Measurements from ENCODE around the gene MRPL28.
"Not testable (repeated sequence)": the region's sequence is repeated elsewhere in the genome, so short reads cannot be mapped to it uniquely, and the experiment has no call there.

Gene MRPL28

GRCh38 chr16:341095-341973 is 29.0 kb downstream of the MRPL28 start:
- DNase-seq = not testable (repeated sequence)

- no peak for DNase-seq
These were observed 29.8 kb downstream of the MRPL28 start for GRCh38 chr16:340370-341091.

GRCh38 chr16:339680-340079 is 30.7 kb downstream of the MRPL28 start:
- no peak for DNase-seq

- no peak for DNase-seq
These were observed 32.3 kb downstream of the MRPL28 start for GRCh38 chr16:337975-338575.

- DNase-seq = no peak
These were observed 32.9 kb downstream of the MRPL28 start for GRCh38 chr16:337437-337836.

GRCh38 chr16:336269-336668 is 34.1 kb downstream of the MRPL28 start:
- DNase-seq = no peak

- not testable (repeated sequence) for DNase-seq
These were observed 35.3 kb downstream of the MRPL28 start for GRCh38 chr16:334861-335632.

- DNase-seq = not testable (repeated sequence)
These were observed 36.0 kb downstream of the MRPL28 start for GRCh38 chr16:334164-334832.

GRCh38 chr16:333406-334094 is 36.8 kb downstream of the MRPL28 start:
- no peak for DNase-seq

DNA sequence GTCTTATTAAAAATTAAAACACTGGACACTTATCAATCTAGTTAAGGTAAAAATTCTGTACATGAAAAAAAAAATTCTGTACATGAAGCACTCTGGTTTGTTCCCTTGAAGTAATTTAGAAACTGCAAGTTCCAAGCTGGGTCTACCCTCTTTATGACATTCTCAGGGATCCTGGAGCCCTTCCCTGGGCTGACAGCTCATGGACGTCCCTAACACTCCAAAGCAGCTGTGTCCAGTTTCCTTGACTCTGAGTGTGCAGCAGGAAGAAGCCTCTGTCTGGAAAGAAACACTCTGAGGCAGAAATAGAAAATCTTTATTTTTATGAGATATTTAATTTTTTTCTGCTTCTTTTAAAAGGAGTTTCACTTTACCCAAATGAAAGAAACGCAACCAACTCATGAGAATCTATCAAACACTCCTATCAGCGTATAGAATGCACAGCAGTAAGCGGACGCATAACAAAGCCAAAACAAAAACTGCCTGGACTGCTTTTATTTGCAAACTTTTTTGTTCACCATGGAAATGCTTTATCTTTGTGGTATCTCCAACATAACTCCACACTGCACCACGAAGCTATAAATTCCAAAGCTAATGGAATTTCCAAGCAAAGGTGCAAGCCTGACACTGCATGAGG is 39.0 kb downstream of the MRPL28 start:
- not testable (repeated sequence) for DNase-seq

DNA sequence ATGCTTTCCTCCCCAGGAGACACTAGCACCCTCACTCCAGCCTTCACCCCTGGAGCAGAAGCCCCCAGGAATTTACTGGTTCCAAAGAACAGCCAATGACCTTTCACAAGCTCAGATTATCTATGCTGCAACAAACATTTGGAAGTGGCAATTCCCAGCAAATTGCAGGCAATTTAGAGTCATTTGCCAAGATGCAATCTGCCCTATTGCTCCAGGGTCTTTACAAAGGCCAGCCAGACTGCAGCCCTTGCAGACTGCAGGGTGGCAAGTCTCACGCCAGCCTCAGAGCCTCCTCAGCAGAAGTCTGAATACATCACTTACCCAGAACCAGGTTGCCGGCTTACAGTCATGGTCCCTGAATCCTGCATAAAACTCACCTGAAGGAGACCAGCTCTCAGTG is 39.6 kb downstream of the MRPL28 start:
- DNase-seq = no peak

GRCh38 chr16:325375-326145 is 44.8 kb downstream of the MRPL28 start:
- DNase-seq = no peak

- DNase-seq = no peak
These were observed 45.6 kb downstream of the MRPL28 start for GRCh38 chr16:324451-325334.

GRCh38 chr16:324201-324450 is 46.2 kb downstream of the MRPL28 start:
- no peak for DNase-seq

DNA sequence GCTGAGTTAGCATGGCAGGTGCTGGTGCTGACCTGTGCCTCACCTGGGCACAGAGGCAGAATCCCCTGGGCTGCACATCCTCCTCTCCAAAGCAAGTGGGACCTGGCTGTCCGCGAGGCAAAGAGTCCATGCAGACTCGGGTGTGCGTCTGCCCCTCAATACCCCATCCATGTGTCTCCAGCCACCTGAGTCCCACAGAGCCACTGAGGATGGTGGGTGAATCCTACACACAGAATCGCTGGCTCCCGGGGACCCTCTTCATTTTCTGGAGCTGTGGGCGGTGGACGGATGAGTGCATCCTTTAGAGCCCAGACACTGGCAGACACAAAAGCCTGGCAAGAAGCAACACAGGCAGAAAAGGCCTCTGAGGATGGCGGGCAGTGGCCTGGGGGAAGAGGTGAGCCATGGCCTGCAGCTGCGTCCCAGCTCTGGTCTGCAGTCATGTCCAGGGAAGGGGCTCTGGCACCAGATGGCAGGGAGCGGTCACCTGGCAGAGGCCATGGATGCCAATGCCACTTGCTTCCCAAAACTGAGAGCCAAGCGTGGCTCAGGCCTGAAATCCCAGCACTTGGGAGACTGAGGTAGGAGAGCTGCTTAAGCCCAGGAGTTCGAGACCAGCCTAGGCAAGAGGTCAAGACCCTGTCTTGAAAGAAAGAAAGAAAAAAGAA is 47.7 kb downstream of the MRPL28 start:
- DNase-seq = no peak

DNA sequence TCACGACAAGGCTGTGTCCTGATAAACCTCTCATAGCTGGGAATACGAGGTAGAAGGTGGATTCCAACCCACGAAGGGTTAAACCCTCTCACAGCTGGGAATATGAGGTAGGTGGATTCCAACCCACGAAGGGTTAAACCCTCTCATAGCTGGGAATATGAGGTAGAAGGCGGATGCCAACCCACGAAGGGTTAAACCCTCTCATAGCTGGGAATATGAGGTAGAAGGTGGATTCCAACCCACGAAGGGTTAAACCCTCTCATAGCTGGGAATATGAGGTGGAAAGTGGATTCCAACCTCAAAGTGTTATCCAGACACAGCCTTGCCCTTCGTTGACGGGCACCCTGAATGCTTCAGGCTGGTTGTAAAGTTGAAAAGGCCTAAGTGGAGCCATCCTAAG is 48.8 kb downstream of the MRPL28 start:
- no peak for DNase-seq

GRCh38 chr16:320206-320605 is 50.1 kb downstream of the MRPL28 start:
- no peak for DNase-seq

- DNase-seq = no peak
These were observed 51.7 kb downstream of the MRPL28 start for GRCh38 chr16:318628-319027.
